GM12878 (cell line): Measurements from ENCODE around the gene RAB28. TPM values are rescaled to one million over a fixed set of nuclear protein-coding genes. Genes with fewer than 3 reads are reported as not detected.

Source experiments
- ATAC-seq: fragments of 200-7000 bp; cut with Tn5 transposase; 3 replicates; pipeline ENCODE4 v1.9.1; 2020; ENCODE audit warnings: mild to moderate bottlenecking, moderate library complexity
- BruUV-seq: library from RNA; stranded (reverse); fragments of 400-500 nt; replicated peaks from 2 replicates; lab custom pipeline; 2021; lab: Mats Ljungman, UMichigan
- CTCF ChIA-PET: fragments of 300-600 bp; sonication (Branson Sonifier 250); formaldehyde crosslinking; extraction: SDS; loops from one replicate; lab custom pipeline; 2021; ENCODE audit warnings: inconsistent platforms; lab: Yijun Ruan, JAX
- POLR2A ChIA-PET: fragments of 350-600 bp; formaldehyde crosslinking; extraction: SDS; loops from one replicate; lab custom pipeline; 2021; ENCODE audit warnings: inconsistent platforms; lab: Charles Lee
- RAD21 ChIA-PET: fragments of 300-600 bp; sonication (Branson Sonifier 250); formaldehyde crosslinking; loops from one replicate; lab custom pipeline; 2023; ENCODE audit warnings: antibody characterized with exemption; ENCODE audit not compliant: unreplicated experiment; lab: Charles Lee
- SMC1A ChIA-PET: fragments of 300-600 bp; sonication (Branson Sonifier 250); formaldehyde crosslinking; loops from one replicate; lab custom pipeline; 2023; ENCODE audit not compliant: unreplicated experiment, uncharacterized antibody; lab: Charles Lee
- DNase-seq: peaks from one replicate; pipeline ENCODE4 v3.0.0-alpha.2; 2011; ENCODE audit warnings: low read depth, low spot score
- FAIRE-seq: peaks from 3 replicates; lab custom pipeline; 2011; peaks lifted over from hg19 to GRCh38; lab: Jason Lieb, UNC
- H2AFZ ChIP-seq: 2 replicates; pipeline ENCODE4 v1.6.0; 2011; ENCODE audit warnings: low read depth, low read length, control low read depth; ENCODE audit not compliant: control insufficient read depth
- H3K27ac ChIP-seq: 2 replicates; pipeline ENCODE4 v1.5.1; 2011; ENCODE audit warnings: control low read depth; ENCODE audit not compliant: control insufficient read depth, insufficient read depth
- H3K27me3 ChIP-seq, 2 experiments: replicated peaks in 1 of 2; 2 replicates each; pipeline versions ENCODE4 v1.6.0 to v1.6.1; 2011; ENCODE audit warnings: low read length in 1 of 2; ENCODE audit not compliant: control insufficient read depth in 2 of 2, insufficient read depth in 2 of 2
- H3K36me3 ChIP-seq, 2 experiments: 2 replicates each; pipeline ENCODE4 v1.5.1; 2011; ENCODE audit warnings: low read length in 1 of 2; ENCODE audit not compliant: control insufficient read depth in 2 of 2, insufficient read depth in 2 of 2
- H3K4me1 ChIP-seq: 2 replicates; pipeline ENCODE4 v1.6.1; 2011; ENCODE audit warnings: mild to moderate bottlenecking, low read length, moderate library complexity, mixed read lengths; ENCODE audit not compliant: control insufficient read depth, insufficient read depth
- H3K4me2 ChIP-seq: 2 replicates; pipeline ENCODE4 v1.6.0; 2011; ENCODE audit warnings: control low read depth; ENCODE audit not compliant: control insufficient read depth, insufficient read depth
- H3K4me3 ChIP-seq: fragments of 200-600 bp; sonication (generic); 2 replicates; pipeline ENCODE4 v1.5.1; 2016
- H3K79me2 ChIP-seq: 2 replicates; pipeline ENCODE4 v1.6.0; 2011; ENCODE audit warnings: low read length; ENCODE audit not compliant: control insufficient read depth, insufficient read depth
- H3K9ac ChIP-seq: 2 replicates; pipeline ENCODE4 v1.8.0; 2011; ENCODE audit warnings: low read length, control low read depth, mixed read lengths; ENCODE audit not compliant: control insufficient read depth, insufficient read depth
- H3K9me3 ChIP-seq: replicated peaks from 3 replicates; pipeline ENCODE4 v1.5.1; 2011; ENCODE audit warnings: mild to moderate bottlenecking, low read length; ENCODE audit not compliant: control insufficient read depth, insufficient read depth
- H4K20me1 ChIP-seq: 2 replicates; pipeline ENCODE4 v1.6.0; 2011; ENCODE audit not compliant: control insufficient read depth, insufficient read depth
- ATF7 ChIP-seq: fragments of 450-650 bp; IDR thresholded peaks from 2 replicates; pipeline ENCODE4 v1.6.1; 2016; ENCODE audit warnings: low read depth, mild to moderate bottlenecking
- CHD4 ChIP-seq: fragments of 200-600 bp; sonication (generic); IDR thresholded peaks from 2 replicates; pipeline ENCODE4 v1.6.1; 2016; ENCODE audit warnings: mild to moderate bottlenecking
- EP300 ChIP-seq, 2 experiments: fragments of 150-350 bp in 1 of 2; IDR thresholded peaks; 2 replicates each; pipeline ENCODE4 v1.6.1; 2011 to 2012; ENCODE audit warnings: low read depth in 2 of 2, low read length in 2 of 2, borderline replicate concordance in 1 of 2, improper control_type of control experiment in 1 of 2, inconsistent platforms in 1 of 2; ENCODE audit not compliant: control insufficient read depth in 1 of 2
- EZH2 ChIP-seq: IDR thresholded peaks from 2 replicates; pipeline ENCODE4 v1.6.1; 2012; ENCODE audit warnings: low read depth, mild to moderate bottlenecking, control low read depth, inconsistent platforms, low read length, borderline replicate concordance; ENCODE audit not compliant: control insufficient read depth
- FOS ChIP-seq: IDR thresholded peaks from 3 replicates; pipeline ENCODE4 v1.6.1; 2011; ENCODE audit warnings: borderline replicate concordance; ENCODE audit not compliant: insufficient read length; ENCODE audit errors: extremely low read depth
- ZNF207 ChIP-seq: fragments of 450-650 bp; IDR thresholded peaks from 2 replicates; pipeline ENCODE4 v1.6.1; 2014; ENCODE audit warnings: antibody characterized with exemption, mild to moderate bottlenecking, borderline replicate concordance
- WGBS: methylation state at CpG from one replicate; pipeline ENCODE4 v1.1.6; 2016; ENCODE audit warnings: low lambda C conversion rate; ENCODE audit not compliant: insufficient replicate concordance, insufficient coverage; ENCODE audit errors: missing lambda C conversion rate; 5-methylcytosine and 5-hydroxymethylcytosine counted together
- in situ Hi-C: fragments of 300-500 bp; cut with MboI; formaldehyde crosslinking; loops from 9 replicates; pipeline ENCODE4 v1.14.3; 2018; ENCODE audit warnings: mixed read lengths
- intact Hi-C: fragments of 100-400 bp; cut with micrococcal nuclease; formaldehyde crosslinking; loops from one replicate; pipeline ENCODE4 v1.14.2; 2022; ENCODE audit not compliant: unreplicated experiment
- polyA plus RNA-seq, 11 experiments: library from polyadenylated mRNA; depleted of rRNA in 4 of 11; unstranded in 6 of 11; stranded (reverse) in 5 of 11; fragments of >200 nt; fragmentation: Nextera tagmentation in 4 of 11; fragmentation: Illumina TruSeq in 1 of 11; extraction: Ambion mirVana in 4 of 11; extraction: Trizol in 1 of 11; gene quantifications; 1 replicate in 1 of 11; 2 replicates in 10 of 11; pipeline versions ENCODE4 v1.2.1 to v1.2.3, GENCODE V29; 2011 to 2016; ENCODE audit warnings: inconsistent platforms in 2 of 11, missing spikeins in 2 of 11, low read depth in 1 of 11
- total RNA-seq, 4 experiments: library from RNA; depleted of rRNA in 3 of 4; stranded (reverse); fragments of >200 nt in 3 of 4; fragmentation: Illumina TruSeq in 1 of 4; extraction: Trizol in 1 of 4; gene quantifications; 2 replicates each; pipeline versions ENCODE4 v1.2.1 to v1.2.3, GENCODE V29; 2013 to 2021

The RAB28 gene
- total and polyA plus RNA-seq, 10 of the 15 experiments (the other 5 are each of a cell fraction or from before 2014, with no cell fraction given) = 5.8 to 29.3 (median 16.9) TPM

- ATAC-seq (no peak), FAIRE-seq (no peak), DNase-seq (no peak)
- H3K79me2 ChIP-seq = no peaks in the 10 kb centered on the region
- ChIA-PET POLR2A (no interaction called here), RAD21 (no interaction called here), SMC1A (interaction anchor here (0.6 kb wide), 1 partner anchor 103 kb away, joined by 3 read pairs; no protein-coding TSS in a partner anchor), CTCF (no interaction called here)
- in situ Hi-C loops = loop anchor here (25.0 kb wide), 1 partner anchor 1769 kb away; no protein-coding TSS in a partner anchor
- no peak overlapping the region for H3K4me3 ChIP-seq
- peaks cover 14% of the 10 kb centered on the region for H3K4me1 ChIP-seq
- no peaks in the 10 kb centered on the region for H4K20me1 ChIP-seq
- no peaks in the 10 kb centered on the region for H3K36me3 ChIP-seq
- WGBS = 61% methylated on average over 8 of the region's 8 CpGs
- intact Hi-C loops = no loop called here
- no peak overlapping the region for H3K9ac ChIP-seq
- H3K27me3 ChIP-seq = peaks cover 14 to 15% of the 10 kb centered on the region in 2 experiments
- H2AFZ ChIP-seq = no peak overlapping the region
- no peak overlapping the region for H3K27ac ChIP-seq
- H3K9me3 ChIP-seq = no peaks in the 10 kb centered on the region; the same call in 2 of the 3 replicates
- no TSS peak for BruUV-seq
- TF ChIP-seq ZNF207 (no peak), ATF7 (no peak)
- no peak overlapping the region for H3K4me2 ChIP-seq
Measured at GRCh38 chr4:13531625-13531998, 47.5 kb upstream of the RAB28 start.

GRCh38 chr4:13530823-13531624, 46.9 kb upstream of the RAB28 start:
- SMC1A ChIA-PET = interaction anchor here (0.6 kb wide), 1 partner anchor 102 kb away, joined by 3 read pairs; no protein-coding TSS in a partner anchor
- CTCF ChIA-PET = no interaction called here

More at GRCh38 chr4:13530823-13531624, 46.9 kb upstream of the RAB28 start:
- Histone ChIP-seq H3K9me3 (no peaks in the 10 kb centered on the region; the same call in 2 of the 3 replicates), H3K36me3 (no peaks in the 10 kb centered on the region), H2AFZ (no peak overlapping the region), H3K79me2 (no peaks in the 10 kb centered on the region), H3K9ac (no peak overlapping the region), H3K27me3 (peaks cover 10 to 13% of the 10 kb centered on the region in 2 experiments), H3K4me1 (peaks cover 14% of the 10 kb centered on the region)
- ATAC-seq (no peak), DNase-seq (no peak)
- POLR2A ChIA-PET = no interaction called here
- intact Hi-C loops = no loop called here
- BruUV-seq = no TSS peak
- no peak for TF ChIP-seq CHD4
- no peak for TF ChIP-seq EP300 (IDR thresholded peaks at IDR 0.05; ENCODE audit: borderline replicate concordance in 1 of 2, control insufficient read depth in 1 of 2, low read depth in 2 of 2, low read length in 2 of 2)
- TF ChIP-seq EZH2 = no peak
- TF ChIP-seq FOS = no peak
- TF ChIP-seq, all 136 proteins: peak for 0
- in situ Hi-C loops = loop anchor here (25.0 kb wide), 1 partner anchor 1769 kb away; no protein-coding TSS in a partner anchor
- H3K4me3 ChIP-seq = no peak overlapping the region
- RAD21 ChIA-PET = no interaction called here
- no peaks in the 10 kb centered on the region for H4K20me1 ChIP-seq
- 18% methylated on average over 34 of the region's 35 CpGs for WGBS
- FAIRE-seq = no peak
- H3K27ac ChIP-seq = no peak overlapping the region
- H3K4me2 ChIP-seq = no peak overlapping the region
